Measurements from ENCODE around the gene VPS26C.

VPS26C gene

GRCh38 chr21:37220981-37221664 lies 46.0 kb downstream of the VPS26C start:
- Histone ChIP-seq H3K9me3 (ENCODE audit: insufficient read depth, low read length, severe bottlenecking) (no peaks in the 10 kb centered on the region), H3K4me2 (ENCODE audit: insufficient read depth, low read length) (peak overlapping the region; percentile 96), H3K9ac (ENCODE audit: low read depth, low read length) (peak overlapping the region; percentile 74), H3K4me3 (ENCODE audit: low read depth in 1 of 2, low read length in 2 of 2) (peak overlapping the region; percentile 53 to 81), H3K27me3 (ENCODE audit: insufficient read depth, low read length, poor library complexity) (no peaks in the 10 kb centered on the region), H3K4me1 (ENCODE audit: insufficient read depth, low read length) (peaks cover 56% of the 10 kb centered on the region), H3K36me3 (ENCODE audit: insufficient read depth, low read length) (peaks cover 26% of the 10 kb centered on the region), H3K27ac (ENCODE audit: low read length) (peak overlapping the region; percentile 93), H2AFZ (ENCODE audit: low read depth, low read length) (peak overlapping the region; percentile 93), H3K79me2 (ENCODE audit: insufficient read depth, low read length) (peaks cover 38% of the 10 kb centered on the region), H4K20me1 (ENCODE audit: insufficient read depth, low read length) (peaks cover 11% of the 10 kb centered on the region)
- DNase-seq = peak; percentile 98
- peak; percentile 82 for ATAC-seq (ENCODE audit: insufficient read depth, low read depth)
- TF ChIP-seq CTCF (IDR thresholded peaks at IDR 0.05; ENCODE audit: borderline replicate concordance, extremely low read depth, low read length, poor library complexity, severe bottlenecking) = peak; percentile 92
- no peak for TF ChIP-seq EZH2 (IDR thresholded peaks at IDR 0.05; ENCODE audit: borderline replicate concordance, low read depth, low read length, severe bottlenecking)

- Histone ChIP-seq H2AFZ (ENCODE audit: low read depth, low read length) (peak overlapping the region; percentile 93), H3K27me3 (ENCODE audit: insufficient read depth, low read length, poor library complexity) (no peaks in the 10 kb centered on the region), H3K9ac (ENCODE audit: low read depth, low read length) (peak overlapping the region; percentile 74), H3K4me1 (ENCODE audit: insufficient read depth, low read length) (peaks cover 50% of the 10 kb centered on the region), H3K9me3 (ENCODE audit: insufficient read depth, low read length, severe bottlenecking) (no peaks in the 10 kb centered on the region), H3K36me3 (ENCODE audit: insufficient read depth, low read length) (peaks cover 23% of the 10 kb centered on the region), H3K27ac (ENCODE audit: low read length) (peak overlapping the region; percentile 93), H3K4me3 (ENCODE audit: low read depth in 1 of 2, low read length in 2 of 2) (peak overlapping the region; percentile 53 to 81), H3K79me2 (ENCODE audit: insufficient read depth, low read length) (peaks cover 34% of the 10 kb centered on the region), H3K4me2 (ENCODE audit: insufficient read depth, low read length) (peak overlapping the region; percentile 96), H4K20me1 (ENCODE audit: insufficient read depth, low read length) (peaks cover 6% of the 10 kb centered on the region; the same call in 1 of the 2 replicates)
- TF ChIP-seq EZH2 (IDR thresholded peaks at IDR 0.05; ENCODE audit: borderline replicate concordance, low read depth, low read length, severe bottlenecking) (no peak), CTCF (IDR thresholded peaks at IDR 0.05; ENCODE audit: borderline replicate concordance, extremely low read depth, low read length, poor library complexity, severe bottlenecking) (peak; percentile 50)
- DNase-seq (peak; percentile 54), ATAC-seq (ENCODE audit: insufficient read depth, low read depth) (peak; percentile 25)
Measured at GRCh38 chr21:37220433-37220980, 46.6 kb downstream of the VPS26C start.

DNA sequence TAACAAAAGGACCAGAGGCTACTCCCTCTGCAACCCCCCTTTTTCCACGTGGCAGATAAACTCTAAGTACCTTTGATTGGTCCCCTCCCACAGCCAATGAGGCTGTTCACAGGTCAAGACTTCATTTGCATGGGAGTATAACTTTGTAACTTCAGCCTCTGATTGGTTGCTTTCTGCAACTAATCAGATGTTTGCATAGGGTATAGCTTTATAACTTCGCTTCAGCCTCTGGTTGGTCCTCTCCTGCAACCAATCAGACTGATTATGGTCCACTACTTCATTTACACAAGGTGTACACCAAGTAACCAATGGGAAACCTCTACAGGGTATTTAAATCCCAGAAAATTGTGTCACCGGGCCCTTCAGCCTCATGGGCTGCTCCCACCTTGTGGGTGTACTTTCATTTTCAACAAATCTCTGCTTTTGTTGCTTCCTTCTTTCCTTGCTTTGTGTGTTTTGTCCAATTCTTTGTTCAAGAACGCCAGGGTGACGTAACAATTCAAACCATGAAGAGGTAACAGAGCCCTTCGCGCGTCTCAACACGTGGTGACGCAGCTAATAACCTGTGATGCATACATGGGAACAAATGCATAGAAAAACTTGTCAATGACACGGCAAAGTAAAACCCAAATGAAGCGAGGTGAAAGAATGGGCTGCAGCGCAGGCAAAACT lies 47.2 kb downstream of the VPS26C start:
- peak overlapping the region; percentile 93 for H3K27ac ChIP-seq (ENCODE audit: low read length)

More for the DNA sequence above, 47.2 kb downstream of the VPS26C start:
- peaks cover 31% of the 10 kb centered on the region for H3K79me2 ChIP-seq (ENCODE audit: insufficient read depth, low read length)
- H3K4me1 ChIP-seq (ENCODE audit: insufficient read depth, low read length) = peaks cover 44% of the 10 kb centered on the region
- peak overlapping the region; percentile 96 for H3K4me2 ChIP-seq (ENCODE audit: insufficient read depth, low read length)
- DNase-seq (peak; percentile 10), ATAC-seq (ENCODE audit: insufficient read depth, low read depth) (no peak)
- H2AFZ ChIP-seq (ENCODE audit: low read depth, low read length) = peak overlapping the region; percentile 93
- peak overlapping the region; percentile 74 for H3K9ac ChIP-seq (ENCODE audit: low read depth, low read length)
- peaks cover 20% of the 10 kb centered on the region for H3K36me3 ChIP-seq (ENCODE audit: insufficient read depth, low read length)
- TF ChIP-seq EZH2 (IDR thresholded peaks at IDR 0.05; ENCODE audit: borderline replicate concordance, low read depth, low read length, severe bottlenecking) (no peak), CTCF (IDR thresholded peaks at IDR 0.05; ENCODE audit: borderline replicate concordance, extremely low read depth, low read length, poor library complexity, severe bottlenecking) (no peak)
- H3K9me3 ChIP-seq (ENCODE audit: insufficient read depth, low read length, severe bottlenecking) = no peaks in the 10 kb centered on the region
- peak overlapping the region in 1 of 2 experiments; percentile 81; a peak in 2 of 4 replicates for H3K4me3 ChIP-seq (ENCODE audit: low read depth in 1 of 2, low read length in 2 of 2)
- peaks cover 3% of the 10 kb centered on the region; the same call in 1 of the 2 replicates for H4K20me1 ChIP-seq (ENCODE audit: insufficient read depth, low read length)
- no peaks in the 10 kb centered on the region for H3K27me3 ChIP-seq (ENCODE audit: insufficient read depth, low read length, poor library complexity)
